IMR-90 (cell line): ENCODE measurements around the gene HTT. TPM values are rescaled to one million over a fixed set of nuclear protein-coding genes. Genes with fewer than 3 reads are reported as not detected.

Experiments
- ATAC-seq: fragments of 200-7000 bp; cut with Tn5 transposase; 2 replicates; pipeline ENCODE4 v1.9.1; 2020; ENCODE audit warnings: low read depth, mild to moderate bottlenecking, moderate library complexity
- BruUV-seq: library from RNA; stranded (reverse); fragments of 400-500 nt; replicated peaks from 2 replicates; lab custom pipeline; 2021; lab: Mats Ljungman, UMichigan
- CTCF ChIA-PET: fragments of 300-600 bp; formaldehyde crosslinking; extraction: SDS; loops from one replicate; lab custom pipeline; 2021; ENCODE audit warnings: antibody characterized with exemption; lab: Yijun Ruan, JAX
- POLR2A ChIA-PET: fragments of 300-600 bp; sonication (Branson Sonifier 250); formaldehyde crosslinking; loops from one replicate; lab custom pipeline; 2022; ENCODE audit warnings: antibody characterized with exemption; ENCODE audit not compliant: unreplicated experiment; lab: Charles Lee
- DNase-seq: peaks from one replicate; pipeline ENCODE4 v3.0.0; 2013
- H2AFZ ChIP-seq: replicated peaks from 2 replicates; pipeline ENCODE3; 2013; ENCODE audit warnings: low read length, mild to moderate bottlenecking; ENCODE audit not compliant: poor library complexity
- H2AK5ac ChIP-seq: 2 replicates; pipeline ENCODE4 v1.6.1; 2013; ENCODE audit warnings: low read depth, low read length, inconsistent platforms
- H2AK9ac ChIP-seq: replicated peaks from 2 replicates; pipeline ENCODE3; 2013; ENCODE audit warnings: mild to moderate bottlenecking, low read depth, low read length, moderate library complexity; ENCODE audit not compliant: poor library complexity
- H2BK120ac ChIP-seq: 2 replicates; pipeline ENCODE4 v1.6.1; 2013; ENCODE audit warnings: low read depth, low read length, inconsistent platforms
- H2BK15ac ChIP-seq: 3 replicates; pipeline ENCODE4 v1.6.1; 2013; ENCODE audit warnings: low read depth, low read length, inconsistent platforms
- H2BK20ac ChIP-seq: 2 replicates; pipeline ENCODE4 v1.6.1; 2013; ENCODE audit warnings: low read depth, mild to moderate bottlenecking, inconsistent platforms, low read length, moderate library complexity
- H2BK5ac ChIP-seq: 2 replicates; pipeline ENCODE4 v1.6.1; 2013; ENCODE audit warnings: mild to moderate bottlenecking, low read depth, low read length, inconsistent platforms; ENCODE audit not compliant: poor library complexity, severe bottlenecking
- H3K14ac ChIP-seq: replicated peaks from 2 replicates; pipeline ENCODE4 v1.6.1; 2013; ENCODE audit warnings: low read depth, low read length, inconsistent platforms
- H3K18ac ChIP-seq: 2 replicates; pipeline ENCODE4 v1.6.1; 2013; ENCODE audit warnings: low read depth, low read length, control low read depth
- H3K23ac ChIP-seq: 2 replicates; pipeline ENCODE4 v1.6.1; 2013; ENCODE audit warnings: low read depth, low read length, inconsistent platforms
- H3K27ac ChIP-seq: 2 replicates; pipeline ENCODE4 v1.5.1; 2013; ENCODE audit warnings: mild to moderate bottlenecking, control low read depth, low read length; ENCODE audit not compliant: insufficient read depth
- H3K27me3 ChIP-seq: 2 replicates; pipeline ENCODE4 v1.6.1; 2013; ENCODE audit warnings: low read length; ENCODE audit not compliant: control insufficient read depth, insufficient read depth
- H3K36me3 ChIP-seq: 2 replicates; pipeline ENCODE4 v1.6.1; 2013; ENCODE audit warnings: low read length, mixed read lengths; ENCODE audit not compliant: control insufficient read depth, insufficient read depth
- H3K4ac ChIP-seq: 2 replicates; pipeline ENCODE4 v1.6.1; 2013; ENCODE audit warnings: low read depth, low read length, inconsistent platforms
- H3K4me1 ChIP-seq: 2 replicates; pipeline ENCODE4 v1.6.1; 2013; ENCODE audit warnings: low read length, mixed read lengths; ENCODE audit not compliant: control insufficient read depth, insufficient read depth
- H3K4me2 ChIP-seq: 2 replicates; pipeline ENCODE4 v1.6.1; 2013; ENCODE audit warnings: low read depth, mild to moderate bottlenecking, control low read depth, low read length, moderate library complexity
- H3K4me3 ChIP-seq: 2 replicates; pipeline ENCODE4 v1.5.1; 2013; ENCODE audit warnings: low read depth, mild to moderate bottlenecking, control low read depth, low read length, moderate library complexity; ENCODE audit not compliant: insufficient read depth
- H3K56ac ChIP-seq: 2 replicates; pipeline ENCODE4 v1.6.1; 2013; ENCODE audit warnings: low read length, inconsistent platforms; ENCODE audit not compliant: insufficient read depth; ENCODE audit errors: extremely low read depth
- H3K79me1 ChIP-seq, 2 experiments: 2 replicates each; pipeline ENCODE4 v1.6.1; 2013; ENCODE audit warnings: low read length in 2 of 2, inconsistent platforms in 1 of 2, low read depth in 1 of 2
- H3K9ac ChIP-seq: 2 replicates; pipeline ENCODE4 v1.6.1; 2013; ENCODE audit warnings: low read depth, low read length, control low read depth
- H3K9me1 ChIP-seq: 2 replicates; pipeline ENCODE4 v1.6.1; 2013; ENCODE audit warnings: low read length, inconsistent platforms; ENCODE audit not compliant: insufficient read depth
- H3K9me3 ChIP-seq: 2 replicates; pipeline ENCODE4 v1.6.1; 2013; ENCODE audit warnings: low read length; ENCODE audit not compliant: control insufficient read depth, insufficient read depth
- H4K20me1 ChIP-seq: 2 replicates; pipeline ENCODE4 v1.6.1; 2013; ENCODE audit warnings: low read length, inconsistent platforms; ENCODE audit not compliant: insufficient read depth
- H4K5ac ChIP-seq: 2 replicates; pipeline ENCODE4 v1.6.1; 2013; ENCODE audit warnings: mild to moderate bottlenecking, low read depth, low read length, control low read depth
- H4K8ac ChIP-seq, 2 experiments: 2 replicates each; pipeline ENCODE4 v1.6.1; 2013; ENCODE audit warnings: low read depth in 2 of 2, low read length in 2 of 2, control low read depth in 1 of 2, inconsistent platforms in 1 of 2
- H4K91ac ChIP-seq: 2 replicates; pipeline ENCODE4 v1.6.1; 2013; ENCODE audit warnings: low read depth, low read length, inconsistent platforms; ENCODE audit not compliant: insufficient read depth
- BHLHE40 ChIP-seq: fragments of 150-350 bp; IDR thresholded peaks from 2 replicates; pipeline ENCODE4 v1.6.1; 2016; ENCODE audit warnings: mild to moderate bottlenecking, low read depth, low read length
- CEBPB ChIP-seq: IDR thresholded peaks from 2 replicates; pipeline ENCODE4 v1.6.1; 2012; ENCODE audit warnings: low read depth, low read length, improper control_type of control experiment
- CHD1 ChIP-seq: IDR thresholded peaks from 2 replicates; pipeline ENCODE4 v1.6.1; 2012; ENCODE audit warnings: low read depth, low read length, improper control_type of control experiment
- FOS ChIP-seq: fragments of 150-350 bp; IDR thresholded peaks from 2 replicates; pipeline ENCODE4 v1.6.1; 2016; ENCODE audit warnings: low read depth, low read length
- MAZ ChIP-seq: IDR thresholded peaks from 2 replicates; pipeline ENCODE4 v1.6.1; 2012; ENCODE audit warnings: low read depth, mild to moderate bottlenecking, low read length, improper control_type of control experiment, moderate library complexity, borderline replicate concordance
- MXI1 ChIP-seq: IDR thresholded peaks from 2 replicates; pipeline ENCODE4 v1.6.1; 2012; ENCODE audit warnings: low read depth, mild to moderate bottlenecking, low read length, moderate library complexity, borderline replicate concordance
- NFE2L2 ChIP-seq: fragments of 150-350 bp; IDR thresholded peaks from 2 replicates; pipeline ENCODE4 v1.6.1; 2016; ENCODE audit warnings: low read depth, mild to moderate bottlenecking, low read length
- POLR2A ChIP-seq: IDR thresholded peaks from 2 replicates; pipeline ENCODE4 v1.6.1; 2012; ENCODE audit warnings: mild to moderate bottlenecking, low read depth, low read length
- RAD21 ChIP-seq: IDR thresholded peaks from 2 replicates; pipeline ENCODE4 v1.6.1; 2012; ENCODE audit warnings: low read length, improper control_type of control experiment
- RCOR1 ChIP-seq: IDR thresholded peaks from 2 replicates; pipeline ENCODE4 v1.6.1; 2012; ENCODE audit warnings: mild to moderate bottlenecking, low read length, improper control_type of control experiment; ENCODE audit not compliant: insufficient replicate concordance
- RFX5 ChIP-seq: IDR thresholded peaks from 2 replicates; pipeline ENCODE4 v1.8.0; 2012; ENCODE audit warnings: low read depth, mild to moderate bottlenecking, low read length, moderate library complexity
- SMC3 ChIP-seq: fragments of 150-350 bp; IDR thresholded peaks from 2 replicates; pipeline ENCODE4 v1.6.1; 2016; ENCODE audit warnings: low read depth, mild to moderate bottlenecking, antibody characterized with exemption, low read length, moderate library complexity
- WGBS, 2 experiments: methylation state at CpG; one replicate each; pipeline versions ENCODE4 v1.1.5 to v1.1.7; 2013; ENCODE audit warnings: missing lambda C conversion rate in 2 of 2; ENCODE audit not compliant: insufficient read length in 1 of 2; ENCODE audit errors: extremely low coverage in 2 of 2; 5-methylcytosine and 5-hydroxymethylcytosine counted together
- dilution Hi-C: fragments of 300-500 bp; cut with HindIII; formaldehyde crosslinking; loops from one replicate; pipeline ENCODE4 v1.14.3; 2018; ENCODE audit warnings: low sequenced_read_pairs; ENCODE audit not compliant: unreplicated experiment
- in situ Hi-C: fragments of 300-500 bp; cut with MboI; formaldehyde crosslinking; loops from 3 replicates; pipeline ENCODE4 v1.14.3; 2019; ENCODE audit warnings: low sequenced_read_pairs, inconsistent platforms, mixed read lengths
- intact Hi-C: fragments of 100-400 bp; cut with micrococcal nuclease; formaldehyde crosslinking; loops from 2 replicates; pipeline ENCODE4 v1.10.0; 2022
- polyA plus RNA-seq, 3 experiments: library from polyadenylated mRNA; depleted of rRNA; stranded (reverse); fragments of >200 nt; gene quantifications; 2 replicates each; pipeline ENCODE4 v1.2.3, GENCODE V29; 2012; ENCODE audit warnings: low replicate concordance in 1 of 3
- total RNA-seq: library from RNA; depleted of rRNA; stranded (reverse); fragments of >200 nt; gene quantifications from 2 replicates; pipeline ENCODE4 v1.2.3, GENCODE V29; 2012
- TF ChIP-seq, protein P1 (sequence below): fragments of 150-350 bp; IDR thresholded peaks from 2 replicates; pipeline ENCODE4 v1.6.1; 2016; ENCODE audit warnings: low read depth, mild to moderate bottlenecking, low read length, moderate library complexity, borderline replicate concordance
- TF ChIP-seq, protein P2 (sequence below): fragments of 150-350 bp; IDR thresholded peaks from 2 replicates; pipeline ENCODE4 v1.6.1; 2017; ENCODE audit warnings: mild to moderate bottlenecking, antibody characterized with exemption, low read length, low read depth

Gene HTT
- total and polyA plus RNA-seq, 2 of the 4 experiments (the other 2 are of a cell fraction): 11.6 to 14.3 TPM

- H3K9me1 ChIP-seq: peaks cover 4% of the 10 kb centered on the region; the same call in 1 of the 2 replicates
- no peak overlapping the region for H3K27ac ChIP-seq
- no peaks in the 10 kb centered on the region for H3K36me3 ChIP-seq
- H3K9ac ChIP-seq: no peak overlapping the region
- 0 out of 2 replicates have a peak, but pooled peaks cover under 1% of the 10 kb centered on the region for H3K4me1 ChIP-seq
- DNase-seq (peak; percentile 42), ATAC-seq (no peak)
- H3K14ac ChIP-seq: 0 out of 2 replicates have a peak overlapping the region, but pooled peaks have one; percentile 14
- peaks cover 7% of the 10 kb centered on the region; the same call in 1 of the 2 replicates for H4K20me1 ChIP-seq
- H2BK15ac ChIP-seq: no peak overlapping the region
- peaks cover 0 to 5% of the 10 kb centered on the region in 2 experiments; a peak in 2 of 4 replicates for H3K79me1 ChIP-seq
- H2BK20ac ChIP-seq: no peak overlapping the region
- no peaks in the 10 kb centered on the region for H3K9me3 ChIP-seq
- peak overlapping the region in 1 of 2 experiments; percentile 22; a peak in 1 of 4 replicates for H4K8ac ChIP-seq
- no peak overlapping the region for H3K4me2 ChIP-seq
- intact Hi-C loops (no loop called here), dilution Hi-C loops (no loop called here), in situ Hi-C loops (no loop called here)
- H2BK120ac ChIP-seq: 0 out of 2 replicates have a peak overlapping the region, but pooled peaks have one; percentile 26
- ChIA-PET POLR2A (no interaction called here), CTCF (interaction anchor here (1.2 kb wide), 1 partner anchor 24 kb away, joined by 3 read pairs; no protein-coding TSS in a partner anchor)
- peak overlapping the region; percentile 44 for H2BK5ac ChIP-seq
- peaks cover 7% of the 10 kb centered on the region for H3K27me3 ChIP-seq
- H2AK9ac ChIP-seq: no peak overlapping the region
- no TSS peak for BruUV-seq
- peak overlapping the region; percentile 64; the same call in 1 of the 2 replicates for H3K4ac ChIP-seq
- WGBS, 2 experiments: no CpG with 5 or more reads among the region's 3 CpGs
- H2AFZ ChIP-seq: peak overlapping the region; percentile 66
- H3K56ac ChIP-seq: no peak overlapping the region
- no peak overlapping the region for H2AK5ac ChIP-seq
- H3K18ac ChIP-seq: no peak overlapping the region
- H4K91ac ChIP-seq: no peak overlapping the region
- no peak overlapping the region; the same call in 1 of the 2 replicates for H4K5ac ChIP-seq
- no peak overlapping the region for H3K4me3 ChIP-seq
- H3K23ac ChIP-seq: no peak overlapping the region
- TF ChIP-seq BHLHE40 (no peak), SMC3 (no peak), MXI1 (no peak), MAZ (no peak), CEBPB (no peak), FOS (no peak), RFX5 (no peak), POLR2A (no peak), RAD21 (no peak), NFE2L2 (no peak), CHD1 (no peak), RCOR1 (no peak)
- TF ChIP-seq, protein P1, sequence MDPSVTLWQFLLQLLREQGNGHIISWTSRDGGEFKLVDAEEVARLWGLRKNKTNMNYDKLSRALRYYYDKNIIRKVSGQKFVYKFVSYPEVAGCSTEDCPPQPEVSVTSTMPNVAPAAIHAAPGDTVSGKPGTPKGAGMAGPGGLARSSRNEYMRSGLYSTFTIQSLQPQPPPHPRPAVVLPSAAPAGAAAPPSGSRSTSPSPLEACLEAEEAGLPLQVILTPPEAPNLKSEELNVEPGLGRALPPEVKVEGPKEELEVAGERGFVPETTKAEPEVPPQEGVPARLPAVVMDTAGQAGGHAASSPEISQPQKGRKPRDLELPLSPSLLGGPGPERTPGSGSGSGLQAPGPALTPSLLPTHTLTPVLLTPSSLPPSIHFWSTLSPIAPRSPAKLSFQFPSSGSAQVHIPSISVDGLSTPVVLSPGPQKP: no peak
- TF ChIP-seq, protein P2, sequence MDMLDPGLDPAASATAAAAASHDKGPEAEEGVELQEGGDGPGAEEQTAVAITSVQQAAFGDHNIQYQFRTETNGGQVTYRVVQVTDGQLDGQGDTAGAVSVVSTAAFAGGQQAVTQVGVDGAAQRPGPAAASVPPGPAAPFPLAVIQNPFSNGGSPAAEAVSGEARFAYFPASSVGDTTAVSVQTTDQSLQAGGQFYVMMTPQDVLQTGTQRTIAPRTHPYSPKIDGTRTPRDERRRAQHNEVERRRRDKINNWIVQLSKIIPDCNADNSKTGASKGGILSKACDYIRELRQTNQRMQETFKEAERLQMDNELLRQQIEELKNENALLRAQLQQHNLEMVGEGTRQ: no peak
These were observed 3.6 kb upstream of the HTT start for GRCh38 chr4:3070709-3071500.
